Right ventricle myocardium inferior (tissue), 1 donor: Measurements from ENCODE around the gene ZNF48. TPM values are rescaled to one million over a fixed set of nuclear protein-coding genes. Genes with fewer than 3 reads are reported as not detected.
"Not testable (repeated sequence)": the region's sequence is repeated elsewhere in the genome, so short reads cannot be mapped to it uniquely, and the experiment has no call there.

Experiments
- ATAC-seq: fragments of 200-7000 bp; cut with Tn5 transposase; one replicate; pipeline ENCODE4 v1.9.1; 2020; ENCODE audit warnings: mild to moderate bottlenecking, moderate library complexity
- DNase-seq: peaks from one replicate; pipeline ENCODE4 v3.0.0; 2021; ENCODE audit errors: missing footprints
- intact Hi-C: fragments of 100-400 bp; cut with DNase I; formaldehyde crosslinking; loops from one replicate; pipeline ENCODE4 v1.11.0; 2022
- total RNA-seq: library from RNA; stranded (reverse); fragmentation: NEBNext Ultra II Directional; extraction: Animal tissue kit (Norgen Biotek cat#: 25700); gene quantifications from one replicate; pipeline ENCODE4 v1.2.1, GENCODE V29; 2021
- donor health status: DM: no; HTN: yes; CAD: no; lungs with severe emphysema.

The ZNF48 gene
- total RNA-seq, 1 donor from 2014 or later: 5.3 TPM

- intact Hi-C loops: no loop called here
- DNase-seq (no peak), ATAC-seq (no peak)
Measured at GRCh38 chr16:30374538-30374937, 20.7 kb upstream of the ZNF48 start, which contains the start of gene MYL11. Gene MYL11 (plus strand): TSS chr16:30374802. CDS start chr16:30374858, 56 bp downstream.

DNA sequence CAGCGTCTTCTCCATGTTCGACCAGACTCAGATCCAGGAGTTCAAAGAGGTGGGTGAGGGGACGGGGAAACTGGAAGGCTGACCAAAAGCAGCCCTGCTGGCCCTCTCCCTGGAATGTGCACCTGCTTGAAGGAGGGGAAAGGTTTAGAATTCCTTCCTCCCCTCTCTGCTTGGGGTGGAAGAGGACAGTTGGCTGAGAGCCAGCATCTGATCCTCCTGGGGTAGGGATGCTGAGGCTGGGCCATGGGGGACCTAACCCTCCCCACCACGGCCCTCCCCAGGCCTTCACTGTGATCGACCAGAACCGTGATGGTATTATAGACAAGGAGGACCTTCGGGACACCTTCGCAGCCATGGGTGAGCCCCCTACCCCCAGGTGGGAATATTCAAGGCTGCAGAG, 19.4 kb upstream of the ZNF48 start:
- DNase-seq (no peak), ATAC-seq (no peak)
- intact Hi-C loops: no loop called here

DNA sequence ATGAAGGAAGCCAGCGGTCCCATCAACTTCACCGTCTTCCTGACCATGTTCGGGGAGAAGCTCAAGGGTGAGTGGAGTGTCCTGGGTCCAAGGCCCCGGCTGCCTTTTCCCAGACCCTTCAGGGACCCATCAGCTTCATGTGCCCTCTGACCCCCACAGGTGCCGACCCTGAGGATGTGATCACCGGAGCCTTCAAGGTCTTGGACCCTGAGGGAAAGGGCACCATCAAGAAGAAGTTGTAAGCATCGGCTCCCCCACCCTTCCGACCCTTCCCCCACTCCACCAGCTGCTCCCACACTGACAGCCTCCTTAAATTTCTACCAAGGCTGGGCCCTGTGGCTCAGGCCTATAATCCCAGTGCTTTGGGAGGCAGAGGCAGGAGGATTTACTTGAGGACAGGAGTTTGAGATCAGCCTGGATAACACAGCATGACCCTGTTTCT, 18.7 kb upstream of the ZNF48 start:
- ATAC-seq: no peak

DNA sequence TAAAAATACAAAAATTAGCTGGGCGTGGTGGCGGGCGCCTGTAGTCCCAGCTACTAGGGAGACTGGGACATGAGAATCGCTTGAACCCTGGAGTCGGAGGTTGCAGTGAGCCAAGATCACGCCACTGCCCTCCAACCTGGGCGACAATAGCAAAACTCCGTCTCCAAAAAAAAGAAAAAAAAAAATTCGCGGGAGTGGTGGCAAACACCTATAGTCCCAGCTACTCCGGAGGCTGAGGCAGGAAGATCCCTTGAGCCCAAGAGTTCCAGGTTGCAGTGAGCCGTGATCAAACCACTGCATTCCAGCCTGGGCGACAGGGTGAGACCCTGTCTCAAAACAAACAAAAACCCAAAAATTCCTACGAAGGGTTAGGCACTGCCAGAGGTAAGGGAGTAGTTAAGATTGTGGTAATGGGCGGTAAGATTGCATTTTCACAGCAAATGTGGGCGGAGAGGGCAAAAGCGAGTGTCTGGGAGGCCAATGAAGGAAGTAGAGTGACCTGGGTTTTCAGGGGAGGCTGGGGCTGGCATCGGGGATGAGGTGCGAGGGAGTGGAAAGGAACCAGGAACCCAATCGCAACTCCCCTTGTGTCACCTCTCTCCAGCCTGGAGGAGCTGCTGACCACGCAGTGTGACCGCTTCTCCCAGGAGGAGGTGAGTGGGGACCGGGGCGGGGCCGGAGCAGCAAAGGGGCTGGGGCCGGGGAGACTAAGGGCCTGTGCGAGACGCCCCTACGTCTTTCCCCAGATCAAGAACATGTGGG, 18.0 kb upstream of the ZNF48 start:
- ATAC-seq (no peak), DNase-seq (no peak)
- intact Hi-C loops: no loop called here

More for the DNA sequence above, 18.7 kb upstream of the ZNF48 start:
- DNase-seq: no peak
- intact Hi-C loops: no loop called here

- ATAC-seq: peak; percentile 78
- intact Hi-C loops: no loop called here
- DNase-seq: peak; percentile 99
Measured at GRCh38 chr16:30377812-30378235, 17.4 kb upstream of the ZNF48 start.

- intact Hi-C loops: no loop called here
- peak; percentile 98 for ATAC-seq
Measured at GRCh38 chr16:30378236-30379157, 16.7 kb upstream of the ZNF48 start.

GRCh38 chr16:30379158-30379783, 15.9 kb upstream of the ZNF48 start:
- no peak for ATAC-seq
- intact Hi-C loops: no loop called here

More at GRCh38 chr16:30378236-30379157, 16.7 kb upstream of the ZNF48 start:
- peak; percentile 99 for DNase-seq

GRCh38 chr16:30380072-30380802, 15.0 kb upstream of the ZNF48 start:
- DNase-seq (no peak), ATAC-seq (no peak)
- intact Hi-C loops: no loop called here

More at GRCh38 chr16:30379158-30379783, 15.9 kb upstream of the ZNF48 start:
- no peak for DNase-seq

DNA sequence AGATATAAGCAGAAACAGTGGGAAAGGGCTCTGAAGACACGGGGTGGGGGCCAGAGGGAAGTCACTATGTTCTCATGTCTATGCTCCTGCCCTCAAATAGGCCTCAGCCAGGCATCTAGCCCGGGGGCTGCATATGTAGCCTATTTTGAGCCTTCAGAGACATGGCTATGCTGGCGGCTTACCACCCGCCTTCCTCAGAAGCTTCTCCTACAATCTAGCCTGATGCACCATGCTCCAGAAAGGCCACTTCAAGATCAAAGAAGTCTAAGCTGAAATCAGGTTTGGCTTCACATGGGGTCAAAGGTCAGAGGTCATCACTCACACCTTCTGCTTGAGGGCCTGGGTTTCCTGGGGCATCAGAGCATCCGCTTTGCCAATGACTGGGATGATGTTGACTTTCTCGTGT, 14.4 kb upstream of the ZNF48 start:
- intact Hi-C loops: no loop called here
- no peak for ATAC-seq
- DNase-seq: peak; percentile 21

GRCh38 chr16:30381291-30382041, 13.8 kb upstream of the ZNF48 start:
- peak; percentile 52 for DNase-seq
- ATAC-seq: no peak
- intact Hi-C loops: no loop called here

DNA sequence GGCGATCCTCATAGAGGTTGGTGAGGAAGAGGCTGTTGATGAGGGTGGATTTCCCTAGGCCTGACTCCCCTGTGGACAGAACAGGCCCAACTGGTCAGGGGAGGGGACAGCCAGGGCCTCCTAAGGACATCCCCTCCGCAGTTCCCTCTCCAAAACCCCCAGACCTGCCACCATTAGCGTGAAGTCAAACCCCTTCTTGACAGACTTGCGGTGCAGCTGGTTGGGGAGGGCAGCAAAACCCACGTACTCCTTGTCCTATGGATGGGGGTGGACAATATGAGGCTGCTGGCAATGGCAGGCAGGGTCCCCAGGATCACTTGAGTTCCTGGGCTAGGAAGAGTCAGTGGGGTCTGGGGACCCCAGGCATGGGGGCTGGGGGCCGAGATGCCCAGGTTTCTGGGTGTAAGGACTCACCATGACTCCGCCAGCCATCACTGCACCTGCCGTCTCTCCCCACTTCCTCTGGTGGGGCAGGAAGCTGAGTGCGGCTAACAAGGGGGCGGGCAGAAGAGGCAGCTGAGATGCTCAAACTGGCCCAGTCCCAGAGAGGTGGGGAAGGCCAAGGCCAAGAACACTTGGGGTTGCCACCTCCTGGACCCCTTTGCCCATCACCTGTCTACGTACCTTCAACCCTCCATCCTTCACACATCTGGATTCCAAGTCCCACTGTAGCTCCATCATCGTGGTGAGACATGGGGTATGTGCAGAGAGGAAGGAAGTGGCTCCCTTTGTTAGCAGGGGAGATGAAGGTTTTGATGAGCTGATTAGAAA, 12.9 kb upstream of the ZNF48 start, which contains the start of gene SEPTIN1:
Gene SEPTIN1, minus strand, starts transcription at position 451 of the 771 bp plus-strand sequence. Its CDS starts 19 bp downstream, at position 432.
- DNase-seq: peak; percentile 59
- no peak for ATAC-seq
- intact Hi-C loops: no loop called here

DNA sequence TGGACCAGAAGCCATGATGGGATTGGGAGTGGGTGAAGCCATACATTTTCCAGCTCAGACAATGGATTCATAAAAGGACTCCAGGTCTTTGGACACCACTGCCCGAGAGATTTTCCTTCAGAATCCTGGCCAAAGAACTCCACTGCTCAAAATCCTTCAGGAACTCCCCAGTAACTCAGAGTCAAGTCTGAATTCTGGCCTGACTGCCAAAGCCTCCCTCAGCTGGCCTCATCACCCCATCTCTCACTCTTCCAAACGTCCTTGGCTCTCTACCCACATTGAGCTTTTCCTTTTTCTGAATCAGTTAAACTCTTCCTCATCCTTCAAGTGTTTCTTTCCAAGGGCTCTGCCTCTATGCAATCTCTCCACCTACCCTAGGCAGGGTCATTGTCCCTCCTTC, 11.7 kb upstream of the ZNF48 start:
- intact Hi-C loops: no loop called here
- ATAC-seq (no peak), DNase-seq (no peak)

- peak; percentile 24 for ATAC-seq
- intact Hi-C loops: no loop called here
- DNase-seq: peak; percentile 53
Measured at GRCh38 chr16:30394592-30395154, 547 bp upstream of the ZNF48 start.

DNA sequence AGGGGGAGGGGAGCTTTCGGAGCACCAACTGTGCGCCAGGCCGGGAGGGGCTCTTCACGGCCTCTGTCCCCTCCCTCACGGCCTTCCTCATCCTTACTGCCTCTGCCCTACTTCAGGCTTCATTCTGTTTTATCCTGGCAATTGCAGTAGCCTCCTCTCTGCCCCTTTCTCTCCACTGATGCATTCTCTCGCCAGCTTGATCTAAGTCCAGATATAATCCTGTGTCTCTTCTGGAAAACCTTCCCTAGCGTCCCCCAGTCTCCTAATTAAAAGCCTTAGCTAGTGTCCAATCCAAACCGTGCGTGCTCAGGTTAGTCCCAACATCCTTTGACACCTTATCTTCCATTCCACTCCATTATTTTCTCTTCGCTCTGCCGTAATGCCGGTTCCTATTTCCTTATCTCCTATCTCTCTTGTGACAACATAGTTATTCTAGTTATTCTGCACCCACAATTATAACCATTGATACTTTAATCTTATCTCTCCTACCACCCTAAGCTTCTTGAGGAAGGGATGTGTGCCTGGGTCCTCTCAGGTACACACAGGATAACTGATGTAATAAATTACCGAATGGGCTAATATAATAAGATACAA, 869 bp downstream of the ZNF48 start:
- intact Hi-C loops: no loop called here
- no peak for DNase-seq

DNA sequence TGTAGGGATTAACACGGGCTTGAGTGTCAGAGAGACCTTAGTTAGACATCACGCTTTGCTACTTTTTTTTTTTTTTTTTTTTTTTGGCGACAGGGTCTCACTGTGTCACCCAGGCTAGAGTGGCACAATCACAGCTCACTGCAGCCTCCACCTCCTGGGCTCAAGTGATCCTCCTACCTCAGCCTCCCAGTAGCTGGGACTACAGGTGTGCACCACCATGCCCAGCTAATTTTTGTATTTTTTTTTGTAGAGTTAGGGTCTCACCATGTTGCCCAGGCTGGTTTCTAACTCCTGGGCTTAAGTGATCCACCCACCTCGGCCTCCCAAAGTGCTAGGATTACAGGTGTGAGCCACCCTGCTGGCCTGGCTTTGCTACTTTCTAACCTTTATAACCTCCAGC, 1.4 kb downstream of the ZNF48 start:
- intact Hi-C loops, ATAC-seq, DNase-seq: not testable (repeated sequence)

More for the DNA sequence above, 869 bp downstream of the ZNF48 start:
- no peak for ATAC-seq

DNA sequence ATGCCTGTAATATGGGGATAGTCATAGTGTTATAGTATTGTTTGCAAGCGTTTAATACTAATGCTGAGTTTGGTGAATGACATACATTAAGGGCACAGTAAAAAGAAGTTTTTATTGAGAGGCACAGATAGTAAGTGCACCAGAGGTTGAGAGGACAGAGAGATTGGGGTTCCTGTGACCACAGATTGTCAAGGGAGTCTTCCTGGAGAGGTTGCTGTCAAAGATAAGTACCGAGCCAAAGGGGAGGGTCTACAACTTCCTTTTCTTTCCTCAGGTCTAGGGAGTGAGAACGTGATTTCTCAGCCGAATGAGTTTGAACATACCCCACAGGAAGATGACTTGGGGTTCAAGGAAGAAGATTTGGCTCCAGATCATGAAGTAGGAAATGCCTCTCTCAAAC, 1.8 kb downstream of the ZNF48 start:
- DNase-seq (no peak), ATAC-seq (no peak)
- intact Hi-C loops: no loop called here
